ENCODE results near the gene KLHL21. TPM values are rescaled to one million over a fixed set of nuclear protein-coding genes. Genes with fewer than 3 reads are reported as not detected.

The KLHL21 gene
- total RNA-seq, 1 donor from 2014 or later = 42.3 TPM

- no peaks in the 10 kb centered on the region for H3K27me3 Mint-ChIP-seq (ENCODE audit: low read depth, unreplicated experiment)
- H3K4me3 Mint-ChIP-seq (ENCODE audit: unreplicated experiment) = peak within 1 kb of the TSS; percentile 75
- peaks cover 5% of the 10 kb centered on the region for H3K36me3 ChIP-seq (ENCODE audit: insufficient read depth, low read length)
- peaks cover 3% of the 10 kb centered on the region for H3K36me3 Mint-ChIP-seq (ENCODE audit: low read depth, unreplicated experiment)
- no peaks in the 10 kb centered on the region for H3K9me3 ChIP-seq (ENCODE audit: insufficient read depth, low read depth, low read length)
- peaks cover 14% of the 10 kb centered on the region for H3K4me1 ChIP-seq (ENCODE audit: insufficient read depth, low read length)
- H3K9me3 Mint-ChIP-seq (ENCODE audit: unreplicated experiment) = no peaks in the 10 kb centered on the region
- H3K4me2 ChIP-seq (ENCODE audit: low read length) = peak within 1 kb of the TSS; percentile 91
- TF ChIP-seq EZH2 (IDR thresholded peaks at IDR 0.05; ENCODE audit: insufficient read depth, low read length) (no peak), CTCF (IDR thresholded peaks at IDR 0.05; ENCODE audit: insufficient read depth, low read depth, low read length) (no peak)
- peaks cover 5% of the 10 kb centered on the region for H3K4me1 Mint-ChIP-seq (ENCODE audit: low read depth, unreplicated experiment)
- FAIRE-seq (no peak), DNase-seq (ENCODE audit: low read depth) (no peak)
- peak within 1 kb of the TSS; percentile 81 for H3K4me3 ChIP-seq (ENCODE audit: insufficient read depth, low read depth, low read length)
- peaks cover 30% of the 10 kb centered on the region for H3K79me2 ChIP-seq (ENCODE audit: insufficient read depth, low read length)
- H3K27me3 ChIP-seq (ENCODE audit: insufficient read depth, low read length) = no peaks in the 10 kb centered on the region
- peaks cover 10% of the 10 kb centered on the region for H4K20me1 ChIP-seq (ENCODE audit: insufficient read depth, low read length)
- H3K27ac Mint-ChIP-seq (ENCODE audit: unreplicated experiment) = peak within 1 kb of the TSS; percentile 69
- peak within 1 kb of the TSS; percentile 76 for H2AFZ ChIP-seq (ENCODE audit: low read depth, low read length)
- peak within 1 kb of the TSS; percentile 98 for H3K9ac ChIP-seq (ENCODE audit: low read length)
- H3K27ac ChIP-seq (ENCODE audit: low read depth, low read length) = peak within 1 kb of the TSS; percentile 87
These were observed 47.5 kb downstream of the KLHL21 start, which contains the start of gene TAS1R1 for GRCh38 chr1:6554907-6555778. TAS1R1 (plus strand) TSS chr1:6555307; CDS start chr1:6555374, 67 bp downstream.

- no peaks in the 10 kb centered on the region for H3K27me3 ChIP-seq (ENCODE audit: insufficient read depth, low read length)
- H3K27ac ChIP-seq (ENCODE audit: low read depth, low read length) = peak within 1 kb of the TSS; percentile 87
- Mint-ChIP-seq H3K27ac (ENCODE audit: unreplicated experiment) (peak within 1 kb of the TSS; percentile 87), H3K4me1 (ENCODE audit: low read depth, unreplicated experiment) (peaks cover 5% of the 10 kb centered on the region), H3K27me3 (ENCODE audit: low read depth, unreplicated experiment) (no peaks in the 10 kb centered on the region), H3K36me3 (ENCODE audit: low read depth, unreplicated experiment) (peaks cover 3% of the 10 kb centered on the region), H3K4me3 (ENCODE audit: unreplicated experiment) (peak within 1 kb of the TSS; percentile 87), H3K9me3 (ENCODE audit: unreplicated experiment) (no peaks in the 10 kb centered on the region)
- no peaks in the 10 kb centered on the region for H3K9me3 ChIP-seq (ENCODE audit: insufficient read depth, low read depth, low read length)
- peak within 1 kb of the TSS; percentile 81 for H3K4me3 ChIP-seq (ENCODE audit: insufficient read depth, low read depth, low read length)
- DNase-seq (ENCODE audit: low read depth) (peak; percentile 71), FAIRE-seq (no peak)
- peaks cover 11% of the 10 kb centered on the region for H3K36me3 ChIP-seq (ENCODE audit: insufficient read depth, low read length)
- peak within 1 kb of the TSS; percentile 76 for H2AFZ ChIP-seq (ENCODE audit: low read depth, low read length)
- peaks cover 14% of the 10 kb centered on the region for H3K4me1 ChIP-seq (ENCODE audit: insufficient read depth, low read length)
- H3K79me2 ChIP-seq (ENCODE audit: insufficient read depth, low read length) = peaks cover 32% of the 10 kb centered on the region
- H3K4me2 ChIP-seq (ENCODE audit: low read length) = peak within 1 kb of the TSS; percentile 91
- TF ChIP-seq CTCF (IDR thresholded peaks at IDR 0.05; ENCODE audit: insufficient read depth, low read depth, low read length) (peak; percentile 70), EZH2 (IDR thresholded peaks at IDR 0.05; ENCODE audit: insufficient read depth, low read length) (no peak)
- peak within 1 kb of the TSS; percentile 98 for H3K9ac ChIP-seq (ENCODE audit: low read length)
- H4K20me1 ChIP-seq (ENCODE audit: insufficient read depth, low read length) = peaks cover 10% of the 10 kb centered on the region
These were observed 48.4 kb downstream of the KLHL21 start, which contains the start of gene NOL9 for GRCh38 chr1:6554031-6554906. NOL9 (minus strand) TSS chr1:6554513; CDS start chr1:6554502, 11 bp downstream.

Measured in astrocyte (in vitro differentiated cells and primary cell).